H1 (cell line): ENCODE measurements around the gene GOLGA2.

Experiments
- CTCF ChIP-seq, 3 experiments: IDR thresholded peaks; 1 replicate in 2 of 3; 2 replicates in 1 of 3; pipeline versions ENCODE4 v1.5.1 to v1.6.1; 2011; ENCODE audit warnings: low read length in 3 of 3, mild to moderate bottlenecking in 3 of 3, inconsistent platforms in 2 of 3, low read depth in 1 of 3, moderate library complexity in 1 of 3; ENCODE audit not compliant: insufficient read depth in 1 of 3; ENCODE audit errors: control extremely low read depth in 1 of 3
- GABPA ChIP-seq: IDR thresholded peaks from 2 replicates; pipeline ENCODE4 v1.6.1; 2011; ENCODE audit warnings: mild to moderate bottlenecking, low read length, moderate library complexity, borderline replicate concordance; ENCODE audit not compliant: insufficient read depth
- KDM5A ChIP-seq: fragments of 200-600 bp; IDR thresholded peaks from 2 replicates; pipeline ENCODE4 v1.7.1; 2012; ENCODE audit warnings: mild to moderate bottlenecking, low read length, inconsistent platforms, mixed read lengths
- POLR2A ChIP-seq, 2 experiments: IDR thresholded peaks; 1 replicate in 1 of 2; 2 replicates in 1 of 2; pipeline ENCODE4 v1.6.1; 2011; ENCODE audit warnings: low read depth in 2 of 2, low read length in 2 of 2, mild to moderate bottlenecking in 2 of 2; ENCODE audit errors: control extremely low read depth in 1 of 2
- POLR2AphosphoS5 ChIP-seq: IDR thresholded peaks from 2 replicates; pipeline ENCODE4 v1.6.1; 2011; ENCODE audit warnings: low read depth, low read length
- RAD21 ChIP-seq, 2 experiments: IDR thresholded peaks in 1 of 2; conservative IDR thresholded peaks in 1 of 2; 2 replicates each; pipeline ENCODE4 v1.6.1; 2011; ENCODE audit warnings: low read depth in 2 of 2, low read length in 2 of 2, improper control_type of control experiment in 1 of 2, inconsistent platforms in 1 of 2, mild to moderate bottlenecking in 1 of 2, moderate library complexity in 1 of 2
- SIN3A ChIP-seq, 2 experiments: IDR thresholded peaks in 1 of 2; conservative IDR thresholded peaks in 1 of 2; 2 replicates each; pipeline ENCODE4 v1.6.1; 2011 to 2012; ENCODE audit warnings: low read length in 2 of 2, improper control_type of control experiment in 1 of 2, low read depth in 1 of 2, mild to moderate bottlenecking in 1 of 2
- SIRT6 ChIP-seq: IDR thresholded peaks from one replicate; pipeline ENCODE4 v1.7.1; 2012; ENCODE audit warnings: low read length, inconsistent platforms
- SIX5 ChIP-seq: IDR thresholded peaks from 2 replicates; pipeline ENCODE4 v1.6.1; 2011; ENCODE audit warnings: mild to moderate bottlenecking, low read depth, low read length
- TEAD4 ChIP-seq: IDR thresholded peaks from 2 replicates; pipeline ENCODE4 v1.6.1; 2012; ENCODE audit warnings: low read depth, low read length, inconsistent platforms, mixed read lengths
- YY1 ChIP-seq: IDR thresholded peaks from 2 replicates; pipeline ENCODE4 v1.6.1; 2011; ENCODE audit warnings: low read depth, mild to moderate bottlenecking, low read length
- ZNF274 ChIP-seq: IDR thresholded peaks from 2 replicates; pipeline ENCODE4 v1.7.0; 2012; ENCODE audit warnings: low read length, borderline replicate concordance; ENCODE audit errors: extremely low read depth

DNA sequence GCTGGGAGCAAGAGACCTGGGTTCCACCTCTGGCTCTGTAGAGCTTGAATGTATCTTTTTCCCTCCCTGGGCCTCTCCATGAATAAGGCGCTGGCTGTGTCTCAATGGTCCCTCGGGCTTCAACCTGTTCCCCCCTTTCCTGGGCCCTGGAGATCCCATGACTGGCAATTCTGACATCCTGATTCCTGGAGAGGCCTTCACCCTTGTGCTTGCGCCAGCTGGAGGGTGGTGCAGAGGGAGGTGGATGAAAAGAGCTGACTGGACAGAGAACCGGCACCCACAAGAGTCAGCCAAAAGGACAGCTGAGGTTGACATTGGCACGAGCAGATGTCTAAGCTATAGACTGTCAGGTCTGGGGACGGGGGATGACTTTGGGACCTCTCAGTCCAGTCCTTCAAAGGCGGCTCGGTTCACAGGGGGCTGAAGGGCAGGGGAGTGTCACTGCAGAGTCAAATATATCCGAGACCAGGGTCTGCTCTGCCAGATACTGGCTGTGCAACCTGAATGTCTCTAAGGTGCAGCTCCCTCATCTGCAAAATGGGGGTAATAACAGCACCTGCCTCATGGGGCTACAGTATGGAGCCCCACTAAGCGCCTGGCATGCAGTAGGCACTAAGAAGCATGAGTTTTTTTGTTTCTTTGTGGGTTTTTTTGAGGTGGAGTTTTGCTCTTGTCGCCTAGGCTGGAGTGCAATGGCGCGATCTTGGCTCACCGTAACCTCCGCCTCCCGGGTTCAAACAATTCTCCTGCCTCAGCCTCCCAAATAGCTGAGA lies 58.8 kb downstream of the GOLGA2 start:
- TF ChIP-seq SIX5 (no peak), CTCF (IDR thresholded peaks at IDR 0.05; ENCODE audit: control extremely low read depth in 1 of 3, insufficient read depth in 1 of 3, low read depth in 1 of 3, low read length in 3 of 3) (no peak), POLR2A (IDR thresholded peaks at IDR 0.05; ENCODE audit: control extremely low read depth in 1 of 2, low read depth in 2 of 2, low read length in 2 of 2) (no peak), YY1 (no peak), TEAD4 (no peak), ZNF274 (no peak), RAD21 (IDR thresholded peaks at IDR 0.05 in 1 of 2, conservative IDR thresholded peaks at IDR 0.05 in 1 of 2; ENCODE audit: low read depth in 2 of 2, low read length in 2 of 2) (no peak), POLR2AphosphoS5 (no peak), GABPA (no peak), KDM5A (no peak), SIN3A (conservative IDR thresholded peaks at IDR 0.05 in 1 of 2, IDR thresholded peaks at IDR 0.05 in 1 of 2; ENCODE audit: low read depth in 1 of 2, low read length in 2 of 2) (no peak), SIRT6 (no peak)
